Coronary artery (tissue), 2 donors: Measurements from ENCODE around the gene EIF5A2.

Experiments
- DNase-seq: peaks from one replicate; pipeline ENCODE4 v3.0.0-alpha.2; 2017; ENCODE audit warnings: low spot score
- H3K27ac ChIP-seq, 2 donors: fragments of 200-600 bp; sonication (generic); one replicate each; pipeline ENCODE4 v1.5.1; 2016 to 2019
- H3K4me3 ChIP-seq: fragments of 200-600 bp; sonication (generic); 2 replicates; pipeline ENCODE4 v1.5.1; 2016; ENCODE audit warnings: mild to moderate bottlenecking, moderate library complexity
- TF ChIP-seq, protein P1 (sequence below): fragments of 200-600 bp; sonication (generic); IDR thresholded peaks from one replicate; pipeline ENCODE4 v1.5.1; 2019; ENCODE audit warnings: antibody characterized with exemption

Gene EIF5A2

GRCh38 chr3:170864525-170865208 lies 43.8 kb downstream of the EIF5A2 start:
- H3K4me3 ChIP-seq, result no peak overlapping the region
- no peak overlapping the region for H3K27ac ChIP-seq
- TF ChIP-seq, protein P1, sequence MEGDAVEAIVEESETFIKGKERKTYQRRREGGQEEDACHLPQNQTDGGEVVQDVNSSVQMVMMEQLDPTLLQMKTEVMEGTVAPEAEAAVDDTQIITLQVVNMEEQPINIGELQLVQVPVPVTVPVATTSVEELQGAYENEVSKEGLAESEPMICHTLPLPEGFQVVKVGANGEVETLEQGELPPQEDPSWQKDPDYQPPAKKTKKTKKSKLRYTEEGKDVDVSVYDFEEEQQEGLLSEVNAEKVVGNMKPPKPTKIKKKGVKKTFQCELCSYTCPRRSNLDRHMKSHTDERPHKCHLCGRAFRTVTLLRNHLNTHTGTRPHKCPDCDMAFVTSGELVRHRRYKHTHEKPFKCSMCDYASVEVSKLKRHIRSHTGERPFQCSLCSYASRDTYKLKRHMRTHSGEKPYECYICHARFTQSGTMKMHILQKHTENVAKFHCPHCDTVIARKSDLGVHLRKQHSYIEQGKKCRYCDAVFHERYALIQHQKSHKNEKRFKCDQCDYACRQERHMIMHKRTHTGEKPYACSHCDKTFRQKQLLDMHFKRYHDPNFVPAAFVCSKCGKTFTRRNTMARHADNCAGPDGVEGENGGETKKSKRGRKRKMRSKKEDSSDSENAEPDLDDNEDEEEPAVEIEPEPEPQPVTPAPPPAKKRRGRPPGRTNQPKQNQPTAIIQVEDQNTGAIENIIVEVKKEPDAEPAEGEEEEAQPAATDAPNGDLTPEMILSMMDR, result no peak
- DNase-seq, result no peak

- H3K4me3 ChIP-seq, result no peak overlapping the region
- no peak for DNase-seq
These were observed 44.6 kb downstream of the EIF5A2 start for GRCh38 chr3:170863816-170864215.

GRCh38 chr3:170862618-170863374 lies 45.6 kb downstream of the EIF5A2 start:
- TF ChIP-seq, protein P1, result no peak
- no peak overlapping the region for H3K4me3 ChIP-seq
- DNase-seq, result no peak
- H3K27ac ChIP-seq, result no peak overlapping the region

More at GRCh38 chr3:170863816-170864215, 44.6 kb downstream of the EIF5A2 start:
- H3K27ac ChIP-seq, result no peak overlapping the region
- TF ChIP-seq, protein P1, result no peak

DNA sequence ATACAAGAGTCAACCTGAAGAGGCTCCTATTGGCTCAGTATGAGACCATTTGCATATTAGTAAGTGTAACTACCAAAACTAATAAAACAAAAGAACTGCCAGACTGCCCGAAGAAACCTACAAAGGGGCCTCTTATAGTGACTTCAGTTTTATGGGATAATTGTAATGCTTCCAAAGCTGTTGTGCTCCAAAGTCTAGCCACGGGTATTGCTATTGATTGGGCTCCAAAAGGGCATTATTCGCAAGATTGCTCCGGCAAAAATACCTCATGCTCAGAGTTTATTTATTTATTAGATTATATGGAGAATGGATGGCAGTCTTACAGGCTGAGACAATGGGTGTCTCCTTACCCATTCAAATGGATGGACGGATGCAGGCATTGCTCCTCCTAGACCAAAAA lies 49.8 kb downstream of the EIF5A2 start:
- Histone ChIP-seq H3K4me3 (no peak overlapping the region), H3K27ac (no peak overlapping the region)
- DNase-seq, result no peak
- TF ChIP-seq, protein P1, result no peak

- TF ChIP-seq, protein P1, result no peak
- DNase-seq, result no peak
- no peak overlapping the region for H3K4me3 ChIP-seq
- no peak overlapping the region for H3K27ac ChIP-seq
These were observed 56.1 kb downstream of the EIF5A2 start for GRCh38 chr3:170852324-170852723.

DNA sequence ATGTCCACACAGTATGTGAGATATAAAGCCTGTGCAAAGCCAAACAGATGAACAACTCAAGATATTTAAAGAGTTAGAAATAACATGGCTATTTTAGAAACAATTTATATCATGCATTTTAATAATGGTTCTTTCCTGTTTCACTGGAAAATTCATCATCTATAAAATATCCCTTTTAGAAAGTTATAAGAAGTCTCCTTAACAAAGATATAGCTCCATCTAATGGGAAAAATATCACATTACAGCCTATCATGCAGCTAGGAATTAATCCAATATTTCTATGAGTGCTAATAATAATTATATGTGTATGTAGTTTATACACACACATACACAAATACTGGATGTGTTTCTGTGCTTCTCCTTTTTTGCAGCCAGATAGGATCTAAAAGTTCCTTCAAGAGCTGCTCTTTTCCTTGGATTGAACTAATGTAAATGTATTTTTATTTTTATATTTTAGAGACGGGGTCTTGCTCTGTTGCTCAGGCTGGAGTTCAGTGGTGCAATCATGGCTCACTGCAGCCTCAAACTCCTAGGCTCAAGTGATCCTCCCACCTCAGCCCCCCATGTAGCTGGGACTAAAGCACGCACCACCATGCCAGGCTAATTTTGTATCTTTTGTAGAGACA lies 60.0 kb downstream of the EIF5A2 start:
- TF ChIP-seq, protein P1, result peak; percentile 15
- Histone ChIP-seq H3K27ac (no peak overlapping the region), H3K4me3 (no peak overlapping the region)
- DNase-seq, result no peak
